HCT116 (cell line): ENCODE results near the gene ITGA1. TPM values are rescaled to one million over a fixed set of nuclear protein-coding genes. Genes with fewer than 3 reads are reported as not detected.

Experiments used
- ATAC-seq: fragments of 200-7000 bp; cut with Tn5 transposase; 2 replicates; pipeline ENCODE4 v1.9.1; 2020; ENCODE audit warnings: mild to moderate bottlenecking, moderate library complexity
- BruUV-seq: library from RNA; stranded (reverse); fragments of 400-500 nt; replicated peaks from 2 replicates; lab custom pipeline; 2021; lab: Mats Ljungman, UMichigan
- CTCF ChIA-PET: fragments of 300-600 bp; sonication (Branson Sonifier 250); formaldehyde crosslinking; loops from one replicate; lab custom pipeline; 2021; ENCODE audit warnings: antibody characterized with exemption; lab: Charles Lee
- POLR2A ChIA-PET: fragments of 300-600, 350-600 bp; sonication (Branson Sonifier 250); formaldehyde crosslinking; loops from one replicate; lab custom pipeline; 2021; ENCODE audit warnings: antibody characterized with exemption; lab: Charles Lee
- RAD21 ChIA-PET, 2 experiments: fragments of 300-600 bp; sonication (Branson Sonifier 250); formaldehyde crosslinking; loops; one replicate each; lab custom pipeline; 2023; ENCODE audit warnings: low total read pairs in 2 of 2; ENCODE audit not compliant: uncharacterized antibody in 2 of 2, unreplicated experiment in 2 of 2, low non-redundant PET in 1 of 2; lab: Charles Lee
- DNase-seq: peaks from one replicate; pipeline ENCODE4 v3.0.0-alpha.2; 2010; ENCODE audit warnings: low read depth, low spot score
- H2AFZ ChIP-seq: fragments of 200-600 bp; shearing (Covaris generic), sonication (generic); 2 replicates; pipeline ENCODE4 v1.6.1; 2017; ENCODE audit warnings: low read depth, mixed run types, mixed read lengths, antibody characterized with exemption, low read length; ENCODE audit not compliant: poor library complexity, severe bottlenecking
- H3K27ac ChIP-seq: 2 replicates; pipeline ENCODE4 v1.5.1; 2012; ENCODE audit warnings: low read depth, low read length
- H3K27me3 ChIP-seq: fragments of 200-600 bp; sonication (generic); 2 replicates; pipeline ENCODE4 v1.6.1; 2016; ENCODE audit warnings: mixed run types, low read length, mixed read lengths; ENCODE audit not compliant: insufficient read depth
- H3K36me3 ChIP-seq, 2 experiments: fragments of 200-500 bp in 1 of 2; fragments of 200-600 bp in 1 of 2; sonication (Bioruptor generic) in 1 of 2; sonication (generic) in 1 of 2; 2 replicates each; pipeline versions ENCODE4 v1.5.1 to v1.6.1; 2014 to 2016; ENCODE audit warnings: low read length in 2 of 2, inconsistent platforms in 1 of 2, mixed read lengths in 1 of 2, mixed run types in 1 of 2; ENCODE audit not compliant: insufficient read depth in 2 of 2, control insufficient read depth in 1 of 2
- H3K4me1 ChIP-seq, 2 experiments: fragments of 200-600 bp in 1 of 2; sonication (generic) in 1 of 2; 2 replicates each; pipeline versions ENCODE4 v1.5.1 to v1.6.1; 2012 to 2017; ENCODE audit warnings: low read length in 2 of 2, inconsistent platforms in 1 of 2, mild to moderate bottlenecking in 1 of 2, mixed read lengths in 1 of 2, mixed run types in 1 of 2, moderate library complexity in 1 of 2; ENCODE audit not compliant: insufficient read depth in 2 of 2, control insufficient read depth in 1 of 2
- H3K4me2 ChIP-seq: fragments of 200-600 bp; sonication (generic); 2 replicates; pipeline ENCODE4 v1.6.1; 2017; ENCODE audit warnings: mixed run types, low read length, mixed read lengths
- H3K4me3 ChIP-seq, 2 experiments: fragments of 200-600 bp in 1 of 2; sonication (generic) in 1 of 2; replicated peaks in 1 of 2; 2 replicates each; pipeline ENCODE4 v1.5.1; 2011 to 2016; ENCODE audit warnings: low read length in 2 of 2, control low read depth in 1 of 2, low read depth in 1 of 2, mild to moderate bottlenecking in 1 of 2, mixed read lengths in 1 of 2, mixed run types in 1 of 2
- H3K79me2 ChIP-seq: fragments of 200-600 bp; sonication (generic); 2 replicates; pipeline ENCODE4 v1.6.1; 2017; ENCODE audit warnings: mild to moderate bottlenecking, mixed run types, low read length, moderate library complexity, mixed read lengths; ENCODE audit not compliant: insufficient read depth
- H3K9ac ChIP-seq: fragments of 200-600 bp; sonication (generic); 2 replicates; pipeline ENCODE4 v1.6.1; 2016; ENCODE audit warnings: low read length, mixed read lengths
- H3K9me2 ChIP-seq: fragments of 200-600 bp; sonication (generic), shearing (Covaris generic); 2 replicates; pipeline ENCODE4 v1.6.1; 2017; ENCODE audit warnings: mixed run types, mild to moderate bottlenecking, moderate library complexity; ENCODE audit not compliant: insufficient read depth
- H3K9me3 ChIP-seq, 2 experiments: fragments of 200-500 bp in 1 of 2; fragments of 200-600 bp in 1 of 2; sonication (Bioruptor generic) in 1 of 2; sonication (generic) in 1 of 2; 2 replicates each; pipeline ENCODE4 v1.6.1; 2014 to 2017; ENCODE audit warnings: low read length in 2 of 2, mixed read lengths in 2 of 2, inconsistent platforms in 1 of 2, low read depth in 1 of 2, mild to moderate bottlenecking in 1 of 2, mixed run types in 1 of 2, moderate library complexity in 1 of 2; ENCODE audit not compliant: control insufficient read depth in 1 of 2, insufficient read depth in 1 of 2
- H4K20me1 ChIP-seq: fragments of 200-600 bp; sonication (generic), shearing (Covaris generic); 2 replicates; pipeline ENCODE4 v1.6.1; 2017; ENCODE audit warnings: mixed run types, mild to moderate bottlenecking, moderate library complexity; ENCODE audit not compliant: insufficient read depth
- EGR1 ChIP-seq: IDR thresholded peaks from 2 replicates; pipeline ENCODE4 v1.6.1; 2012; ENCODE audit warnings: low read depth
- ELF1 ChIP-seq: IDR thresholded peaks from 2 replicates; pipeline ENCODE4 v1.6.1; 2012; ENCODE audit warnings: low read depth, borderline replicate concordance
- RAD21 ChIP-seq: IDR thresholded peaks from 2 replicates; pipeline ENCODE4 v1.6.1; 2012; ENCODE audit warnings: low read depth, mild to moderate bottlenecking
- REST ChIP-seq: IDR thresholded peaks from 2 replicates; pipeline ENCODE4 v1.6.1; 2012; ENCODE audit warnings: low read depth
- SIN3A ChIP-seq: IDR thresholded peaks from 2 replicates; pipeline ENCODE4 v1.6.1; 2012; ENCODE audit warnings: low read depth
- SRF ChIP-seq: IDR thresholded peaks from 2 replicates; pipeline ENCODE4 v1.6.1; 2012; ENCODE audit warnings: low read depth
- TCF7L2 ChIP-seq: IDR thresholded peaks from 2 replicates; pipeline ENCODE4 v1.7.0; 2011; ENCODE audit warnings: borderline replicate concordance, inconsistent platforms; ENCODE audit not compliant: insufficient read depth, insufficient read length; ENCODE audit errors: extremely low read depth
- intact Hi-C: fragments of 100-400 bp; cut with micrococcal nuclease; formaldehyde crosslinking; loops from 2 replicates; pipeline ENCODE4 v1.10.0; 2022
- total RNA-seq: library from RNA; stranded (reverse); gene quantifications from one replicate; pipeline ENCODE4 v1.2.1, GENCODE V29; 2021; ENCODE audit not compliant: unreplicated experiment
- TF ChIP-seq, protein P1 (sequence below), 3 experiments: fragments of 200-600 bp in 1 of 3; sonication (generic) in 1 of 3; IDR thresholded peaks in 2 of 3; conservative IDR thresholded peaks in 1 of 3; 2 replicates each; pipeline ENCODE4 v1.5.1; 2012 to 2017; ENCODE audit warnings: low read depth in 2 of 3, low read length in 2 of 3, antibody characterized with exemption in 1 of 3, borderline replicate concordance in 1 of 3, control low read depth in 1 of 3, mild to moderate bottlenecking in 1 of 3, mixed read lengths in 1 of 3, mixed run types in 1 of 3, moderate library complexity in 1 of 3; ENCODE audit not compliant: insufficient read depth in 1 of 3

The ITGA1 gene
- total RNA-seq, 1 experiment from 2014 or later: 1.8 TPM

GRCh38 chr5:52989025-52989780 lies 201.5 kb downstream of the ITGA1 start, which contains the start of gene ITGA2 (continued):
- no peak for TF ChIP-seq REST
- peak; percentile 18; the same call in 1 of the 2 replicates for TF ChIP-seq SIN3A
- peak; percentile 94 for TF ChIP-seq EGR1
- peak; percentile 8 for TF ChIP-seq TCF7L2

- Histone ChIP-seq H3K27ac (peak overlapping the region; percentile 82), H3K4me2 (peak overlapping the region; percentile 92), H3K9me2 (no peaks in the 10 kb centered on the region), H3K9ac (peak overlapping the region; percentile 69), H3K27me3 (no peaks in the 10 kb centered on the region), H2AFZ (no peak overlapping the region), H3K36me3 (peaks cover 0 to 8% of the 10 kb centered on the region in 2 experiments; a peak in 1 of 4 replicates), H3K4me3 (peak overlapping the region; percentile 84 to 87), H3K4me1 (peaks cover 31 to 46% of the 10 kb centered on the region in 2 experiments), H3K9me3 (no peaks in the 10 kb centered on the region), H4K20me1 (no peaks in the 10 kb centered on the region), H3K79me2 (peaks cover 48% of the 10 kb centered on the region)
- TF ChIP-seq RAD21: peak; percentile 55
- TF ChIP-seq EGR1: 0 out of 2 replicates have a peak, but pooled peaks have one; percentile 22
- TF ChIP-seq, protein P1, sequence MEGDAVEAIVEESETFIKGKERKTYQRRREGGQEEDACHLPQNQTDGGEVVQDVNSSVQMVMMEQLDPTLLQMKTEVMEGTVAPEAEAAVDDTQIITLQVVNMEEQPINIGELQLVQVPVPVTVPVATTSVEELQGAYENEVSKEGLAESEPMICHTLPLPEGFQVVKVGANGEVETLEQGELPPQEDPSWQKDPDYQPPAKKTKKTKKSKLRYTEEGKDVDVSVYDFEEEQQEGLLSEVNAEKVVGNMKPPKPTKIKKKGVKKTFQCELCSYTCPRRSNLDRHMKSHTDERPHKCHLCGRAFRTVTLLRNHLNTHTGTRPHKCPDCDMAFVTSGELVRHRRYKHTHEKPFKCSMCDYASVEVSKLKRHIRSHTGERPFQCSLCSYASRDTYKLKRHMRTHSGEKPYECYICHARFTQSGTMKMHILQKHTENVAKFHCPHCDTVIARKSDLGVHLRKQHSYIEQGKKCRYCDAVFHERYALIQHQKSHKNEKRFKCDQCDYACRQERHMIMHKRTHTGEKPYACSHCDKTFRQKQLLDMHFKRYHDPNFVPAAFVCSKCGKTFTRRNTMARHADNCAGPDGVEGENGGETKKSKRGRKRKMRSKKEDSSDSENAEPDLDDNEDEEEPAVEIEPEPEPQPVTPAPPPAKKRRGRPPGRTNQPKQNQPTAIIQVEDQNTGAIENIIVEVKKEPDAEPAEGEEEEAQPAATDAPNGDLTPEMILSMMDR (IDR thresholded peaks at IDR 0.05 in 2 of 3, conservative IDR thresholded peaks at IDR 0.05 in 1 of 3; ENCODE audit: borderline replicate concordance in 1 of 3, insufficient read depth in 1 of 3, low read depth in 2 of 3, low read length in 2 of 3): peak in 2 of 3 experiments; percentile 13 to 35; a peak in 2 of 6 replicates
- no peak for TF ChIP-seq ELF1
- TF ChIP-seq SIN3A: 0 out of 2 replicates have a peak, but pooled peaks have one; percentile 13
- TF ChIP-seq SRF: no peak
- ChIA-PET CTCF (interaction anchor here (0.8 to 1.3 kb wide), 4 partner anchors 11 to 42 kb away, joined by 3 to 7 read pairs (median 3); no protein-coding TSS in a partner anchor), POLR2A (interaction anchor here (0.7 to 1.2 kb wide), 2 partner anchors 13 to 42 kb away, joined by 3 to 4 read pairs; no protein-coding TSS in a partner anchor), RAD21 (interaction anchor here in 1 of 2 experiments (0.9 to 1.4 kb wide), 3 partner anchors 41 to 42 kb away, joined by 3 to 4 read pairs (median 3); no protein-coding TSS in a partner anchor)
- ATAC-seq: peak; percentile 34
- peak; percentile 18 for DNase-seq
- no TSS peak for BruUV-seq
- intact Hi-C loops: loop anchor here (2.0 kb wide), 1 partner anchor 45 kb away; no protein-coding TSS in a partner anchor
These were observed 202.2 kb downstream of the ITGA1 start for GRCh38 chr5:52989781-52990527.
